A172 (cell line): Measurements from ENCODE around the gene PBRM1. TPM values are rescaled to one million over a fixed set of nuclear protein-coding genes. Genes with fewer than 3 reads are reported as not detected.

Experiments used
- DNase-seq: peaks from one replicate; pipeline ENCODE4 v3.0.0-alpha.2; 2015; ENCODE audit warnings: low spot score
- total RNA-seq: library from RNA; depleted of rRNA; stranded (reverse); fragments of >200 nt; shearing (Covaris generic); gene quantifications from 2 replicates; pipeline ENCODE4 v1.2.3, GENCODE V29; 2014

Gene PBRM1
- total RNA-seq, 1 experiment from 2014 or later = 47.6 TPM

- peak; percentile 98 for DNase-seq
Observed at GRCh38 chr3:52670621-52671521, 14.8 kb downstream of the PBRM1 start.

- no peak for DNase-seq
Observed at GRCh38 chr3:52663098-52663497, 22.6 kb downstream of the PBRM1 start.

GRCh38 chr3:52660046-52660445, 25.7 kb downstream of the PBRM1 start:
- DNase-seq = no peak

GRCh38 chr3:52655895-52656294, 29.8 kb downstream of the PBRM1 start:
- no peak for DNase-seq

GRCh38 chr3:52651592-52651991, 34.1 kb downstream of the PBRM1 start:
- DNase-seq = no peak

- DNase-seq = no peak
Observed at GRCh38 chr3:52650439-52650838, 35.3 kb downstream of the PBRM1 start.

- DNase-seq = no peak
Observed at GRCh38 chr3:52649461-52650210, 36.1 kb downstream of the PBRM1 start.

GRCh38 chr3:52645549-52645948, 40.2 kb downstream of the PBRM1 start:
- no peak for DNase-seq

GRCh38 chr3:52636673-52637072, 49.0 kb downstream of the PBRM1 start:
- DNase-seq = peak; percentile 55

- DNase-seq = peak; percentile 8
Observed at GRCh38 chr3:52633786-52634185, 51.9 kb downstream of the PBRM1 start.

- DNase-seq = no peak
Observed at GRCh38 chr3:52625041-52625440, 60.7 kb downstream of the PBRM1 start.

GRCh38 chr3:52623234-52623792, 62.4 kb downstream of the PBRM1 start:
- no peak for DNase-seq

- DNase-seq = no peak
Observed at GRCh38 chr3:52620580-52620979, 65.1 kb downstream of the PBRM1 start.

- no peak for DNase-seq
Observed at GRCh38 chr3:52615166-52615565, 70.5 kb downstream of the PBRM1 start.

- peak; percentile 13 for DNase-seq
Observed at GRCh38 chr3:52614689-52615088, 71.0 kb downstream of the PBRM1 start.

- DNase-seq = peak; percentile 10
Observed at GRCh38 chr3:52609316-52609815, 76.3 kb downstream of the PBRM1 start.

- DNase-seq = no peak
Observed at GRCh38 chr3:52608337-52608736, 77.4 kb downstream of the PBRM1 start.

GRCh38 chr3:52606373-52607085, 79.2 kb downstream of the PBRM1 start:
- peak; percentile 78 for DNase-seq

GRCh38 chr3:52600258-52600657, 85.5 kb downstream of the PBRM1 start:
- no peak for DNase-seq

GRCh38 chr3:52596658-52597265, 89.0 kb downstream of the PBRM1 start:
- DNase-seq = no peak

- no peak for DNase-seq
Observed at GRCh38 chr3:52593103-52593502, 92.6 kb downstream of the PBRM1 start.
